GM23338 (cell line): ENCODE data around the gene RCBTB2. TPM values are rescaled to one million over a fixed set of nuclear protein-coding genes. Genes with fewer than 3 reads are reported as not detected.

Experiments
- ATAC-seq: fragments of 200-7000 bp; cut with Tn5 transposase; 3 replicates; pipeline ENCODE4 v1.9.1; 2020
- DNase-seq: peaks from one replicate; pipeline ENCODE4 v3.0.0-alpha.2; 2015; ENCODE audit warnings: low spot score
- H2AFZ ChIP-seq: fragments of 200-600 bp; sonication (generic); 2 replicates; pipeline ENCODE4 v1.8.0; 2016; ENCODE audit warnings: antibody characterized with exemption, mild to moderate bottlenecking, moderate library complexity
- H3F3A ChIP-seq: fragments of 200-600 bp; sonication (generic); replicated peaks from 2 replicates; pipeline ENCODE4 v1.8.0; 2017; ENCODE audit warnings: antibody characterized with exemption, mixed run types, low read depth
- H3K27ac ChIP-seq: fragments of 200-600 bp; sonication (generic); 2 replicates; pipeline ENCODE4 v1.6.1; 2016; ENCODE audit warnings: low read depth
- H3K27me3 ChIP-seq: fragments of 200-600 bp; sonication (generic); 2 replicates; pipeline ENCODE4 v1.8.0; 2016; ENCODE audit warnings: mild to moderate bottlenecking, mixed run types, moderate library complexity; ENCODE audit not compliant: insufficient read depth
- H3K36me3 ChIP-seq: fragments of 200-600 bp; sonication (generic); 2 replicates; pipeline ENCODE4 v1.8.0; 2016; ENCODE audit warnings: mild to moderate bottlenecking; ENCODE audit not compliant: insufficient read depth
- H3K4me1 ChIP-seq: fragments of 200-600 bp; sonication (generic); 2 replicates; pipeline ENCODE4 v1.8.0; 2016; ENCODE audit warnings: mild to moderate bottlenecking, moderate library complexity; ENCODE audit not compliant: insufficient read depth
- H3K4me2 ChIP-seq: fragments of 200-600 bp; sonication (generic); 2 replicates; pipeline ENCODE4 v1.7.1; 2017; ENCODE audit warnings: mixed run types
- H3K4me3 ChIP-seq: fragments of 200-600 bp; sonication (generic); 2 replicates; pipeline ENCODE4 v1.6.1; 2016; ENCODE audit warnings: mixed run types
- H3K79me2 ChIP-seq: fragments of 200-600 bp; sonication (generic); replicated peaks from 2 replicates; pipeline ENCODE4 v1.8.0; 2017; ENCODE audit warnings: mild to moderate bottlenecking; ENCODE audit not compliant: insufficient read depth
- H3K9me2 ChIP-seq: fragments of 200-600 bp; sonication (generic); 2 replicates; pipeline ENCODE4 v1.8.0; 2017; ENCODE audit not compliant: insufficient read depth
- H4K20me1 ChIP-seq: fragments of 200-600 bp; sonication (generic); replicated peaks from 2 replicates; pipeline ENCODE4 v1.8.0; 2017; ENCODE audit warnings: mild to moderate bottlenecking; ENCODE audit not compliant: insufficient read depth
- H3K27ac Mint-ChIP-seq: 2 replicates; pipeline ENCODE4 v1.8.0; 2020; ENCODE audit warnings: inconsistent platforms, mild to moderate bottlenecking, moderate library complexity, mixed read lengths
- H3K27me3 Mint-ChIP-seq: 3 replicates; pipeline ENCODE4 v1.8.0; 2022; ENCODE audit warnings: low read depth, mild to moderate bottlenecking, moderate library complexity, mixed read lengths, inconsistent platforms; ENCODE audit not compliant: insufficient read depth, poor library complexity
- H3K36me3 Mint-ChIP-seq: 3 replicates; pipeline ENCODE4 v1.8.0; 2021; ENCODE audit warnings: low read depth, mild to moderate bottlenecking, inconsistent platforms, moderate library complexity, mixed read lengths
- H3K4me1 Mint-ChIP-seq: 3 replicates; pipeline ENCODE4 v1.8.0; 2020; ENCODE audit warnings: mild to moderate bottlenecking, inconsistent platforms, mixed read lengths
- H3K4me3 Mint-ChIP-seq: 3 replicates; pipeline ENCODE4 v1.8.0; 2021; ENCODE audit warnings: moderate library complexity, mild to moderate bottlenecking, inconsistent platforms, mixed read lengths
- H3K9me3 Mint-ChIP-seq: 3 replicates; pipeline ENCODE4 v1.8.0; 2020; ENCODE audit warnings: moderate library complexity, mild to moderate bottlenecking, inconsistent platforms, mixed read lengths
- CREB1 ChIP-seq: fragments of 250-450 bp; sonication (Bioruptor Pico); IDR thresholded peaks from 2 replicates; pipeline ENCODE4 v1.5.0; 2020; ENCODE audit warnings: low read depth, mild to moderate bottlenecking, moderate library complexity
- ETS1 ChIP-seq: IDR thresholded peaks from 2 replicates; pipeline ENCODE4 v1.6.1; 2016; ENCODE audit warnings: antibody characterized with exemption
- EZH2 ChIP-seq: fragments of 200-600 bp; sonication (generic); IDR thresholded peaks from one replicate; pipeline ENCODE4 v1.8.0; 2017; ENCODE audit warnings: antibody characterized with exemption, mild to moderate bottlenecking, low read depth; ENCODE audit not compliant: unreplicated experiment
- JUNB ChIP-seq: IDR thresholded peaks from one replicate; pipeline ENCODE4 v1.6.1; 2016; ENCODE audit warnings: antibody characterized with exemption; ENCODE audit not compliant: unreplicated experiment
- REST ChIP-seq: IDR thresholded peaks from one replicate; pipeline ENCODE4 v1.6.1; 2018; ENCODE audit warnings: antibody characterized with exemption; ENCODE audit not compliant: unreplicated experiment
- STAT1 ChIP-seq: IDR thresholded peaks from one replicate; pipeline ENCODE4 v1.6.1; 2016; ENCODE audit warnings: antibody characterized with exemption; ENCODE audit not compliant: unreplicated experiment
- ZNF114 ChIP-seq: fragments of 250-450 bp; sonication (Bioruptor Pico); IDR thresholded peaks from 2 replicates; pipeline ENCODE4 v1.5.0; 2020; ENCODE audit warnings: mild to moderate bottlenecking, moderate library complexity
- ZNF331 ChIP-seq: fragments of 250-450 bp; sonication (Bioruptor Pico); IDR thresholded peaks from 2 replicates; pipeline ENCODE4 v1.5.0; 2020; ENCODE audit warnings: low read depth, mild to moderate bottlenecking, moderate library complexity
- polyA plus RNA-seq: library from polyadenylated mRNA; unstranded; fragments of >200 nt; fragmentation: Nextera tagmentation; extraction: Ambion mirVana; gene quantifications from 2 replicates; pipeline ENCODE4 v1.2.1, GENCODE V29; 2016
- total RNA-seq: library from RNA; depleted of rRNA; stranded (reverse); fragments of >200 nt; shearing (Covaris generic); gene quantifications from 2 replicates; pipeline ENCODE4 v1.2.3, GENCODE V29; 2014
- TF ChIP-seq, protein P1 (sequence below), 2 experiments: fragments of 200-600 bp in 1 of 2; sonication (generic) in 1 of 2; conservative IDR thresholded peaks; 2 replicates each; pipeline versions ENCODE4 v1.5.1 to v1.6.1; 2016 to 2017; ENCODE audit warnings: antibody characterized with exemption in 2 of 2, low read depth in 2 of 2, mild to moderate bottlenecking in 2 of 2, moderate library complexity in 1 of 2

Gene RCBTB2
- total and polyA plus RNA-seq, 2 experiments from 2014 or later = 8.1 to 20.8 TPM

- TF ChIP-seq ETS1 = no peak
- TF ChIP-seq, protein P1, sequence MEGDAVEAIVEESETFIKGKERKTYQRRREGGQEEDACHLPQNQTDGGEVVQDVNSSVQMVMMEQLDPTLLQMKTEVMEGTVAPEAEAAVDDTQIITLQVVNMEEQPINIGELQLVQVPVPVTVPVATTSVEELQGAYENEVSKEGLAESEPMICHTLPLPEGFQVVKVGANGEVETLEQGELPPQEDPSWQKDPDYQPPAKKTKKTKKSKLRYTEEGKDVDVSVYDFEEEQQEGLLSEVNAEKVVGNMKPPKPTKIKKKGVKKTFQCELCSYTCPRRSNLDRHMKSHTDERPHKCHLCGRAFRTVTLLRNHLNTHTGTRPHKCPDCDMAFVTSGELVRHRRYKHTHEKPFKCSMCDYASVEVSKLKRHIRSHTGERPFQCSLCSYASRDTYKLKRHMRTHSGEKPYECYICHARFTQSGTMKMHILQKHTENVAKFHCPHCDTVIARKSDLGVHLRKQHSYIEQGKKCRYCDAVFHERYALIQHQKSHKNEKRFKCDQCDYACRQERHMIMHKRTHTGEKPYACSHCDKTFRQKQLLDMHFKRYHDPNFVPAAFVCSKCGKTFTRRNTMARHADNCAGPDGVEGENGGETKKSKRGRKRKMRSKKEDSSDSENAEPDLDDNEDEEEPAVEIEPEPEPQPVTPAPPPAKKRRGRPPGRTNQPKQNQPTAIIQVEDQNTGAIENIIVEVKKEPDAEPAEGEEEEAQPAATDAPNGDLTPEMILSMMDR (conservative IDR thresholded peaks at IDR 0.05; ENCODE audit: low read depth in 2 of 2) = no peak
- TF ChIP-seq STAT1 = no peak
- Histone ChIP-seq H3K4me3 (no peak overlapping the region), H3F3A (0 out of 2 replicates have a peak, but pooled peaks cover 3% of the 10 kb centered on the region), H3K27ac (no peak overlapping the region), H3K27me3 (no peaks in the 10 kb centered on the region), H4K20me1 (no peaks in the 10 kb centered on the region), H3K79me2 (peaks cover 60% of the 10 kb centered on the region), H3K4me2 (no peak overlapping the region), H3K4me1 (peaks cover 9% of the 10 kb centered on the region), H2AFZ (no peak overlapping the region), H3K36me3 (no peaks in the 10 kb centered on the region), H3K9me2 (no peaks in the 10 kb centered on the region)
- no peak overlapping the region for H3K4me3 Mint-ChIP-seq
- no peak for ATAC-seq
- H3K27ac Mint-ChIP-seq = no peak overlapping the region
- no peaks in the 10 kb centered on the region for H3K36me3 Mint-ChIP-seq
- peaks cover 10% of the 10 kb centered on the region for H3K4me1 Mint-ChIP-seq
- DNase-seq = no peak
- peaks cover 3% of the 10 kb centered on the region; the same call in 1 of the 3 replicates for H3K9me3 Mint-ChIP-seq
- H3K27me3 Mint-ChIP-seq = peaks cover 6% of the 10 kb centered on the region
Measured at GRCh38 chr13:48528720-48529119, 4.2 kb downstream of the RCBTB2 start.

DNA sequence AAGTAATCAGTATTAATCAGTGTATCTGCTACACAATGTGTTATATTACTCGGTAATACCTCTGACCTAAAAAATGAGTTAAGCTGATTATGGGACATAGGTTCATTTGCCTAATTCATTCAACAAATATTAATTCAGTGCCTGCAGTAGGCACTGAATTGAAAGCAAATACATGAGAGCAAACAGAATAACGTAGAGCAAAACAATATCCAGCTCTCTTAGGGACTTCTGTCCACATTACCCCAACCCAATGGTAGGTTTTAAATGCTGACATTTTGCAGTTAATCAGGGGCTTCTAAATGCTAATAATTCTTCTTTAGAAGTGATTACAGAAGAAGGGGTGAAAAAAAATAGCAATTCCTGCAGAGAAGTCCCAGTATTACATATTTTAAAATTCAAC is 4.9 kb downstream of the RCBTB2 start:
- H3K27ac ChIP-seq = no peak overlapping the region
- TF ChIP-seq ZNF114 (CRISPR knock-in tag) (no peak), EZH2 (no peak), REST (no peak), ETS1 (no peak), ZNF331 (no peak), CREB1 (CRISPR knock-in tag) (no peak), JUNB (no peak), STAT1 (no peak)
- TF ChIP-seq, protein P1 (conservative IDR thresholded peaks at IDR 0.05; ENCODE audit: low read depth in 2 of 2) = no peak

More for the DNA sequence above, 4.9 kb downstream of the RCBTB2 start:
- Mint-ChIP-seq H3K27ac (no peak overlapping the region), H3K4me1 (peaks cover 7% of the 10 kb centered on the region), H3K27me3 (peaks cover 6% of the 10 kb centered on the region), H3K36me3 (no peaks in the 10 kb centered on the region), H3K9me3 (peaks cover 3% of the 10 kb centered on the region; the same call in 1 of the 3 replicates), H3K4me3 (no peak overlapping the region)
- no peak overlapping the region for H2AFZ ChIP-seq
- DNase-seq (no peak), ATAC-seq (no peak)
- H3K79me2 ChIP-seq = peaks cover 60% of the 10 kb centered on the region
- no peaks in the 10 kb centered on the region for H3K36me3 ChIP-seq
- H4K20me1 ChIP-seq = no peaks in the 10 kb centered on the region
- no peaks in the 10 kb centered on the region for H3K9me2 ChIP-seq
- H3K4me2 ChIP-seq = no peak overlapping the region
- H3K4me3 ChIP-seq = no peak overlapping the region
- 0 out of 2 replicates have a peak, but pooled peaks cover 4% of the 10 kb centered on the region for H3K4me1 ChIP-seq
- H3K27me3 ChIP-seq = no peaks in the 10 kb centered on the region
- 0 out of 2 replicates have a peak, but pooled peaks cover 3% of the 10 kb centered on the region for H3F3A ChIP-seq
